B cell (primary cell): ENCODE results near the gene RAP2A. TPM values are rescaled to one million over a fixed set of nuclear protein-coding genes. Genes with fewer than 3 reads are reported as not detected.

Experiments
- ATAC-seq: fragments of 200-7000 bp; cut with Tn5 transposase; one replicate; pipeline ENCODE4 v1.10.0; 2021; ENCODE audit warnings: low read depth, mild to moderate bottlenecking, moderate number of reproducible peaks, moderate library complexity
- CTCF ChIA-PET: fragments of 350-600 bp; sonication (Branson Sonifier 250); formaldehyde crosslinking; loops from one replicate; lab custom pipeline; 2021; ENCODE audit warnings: antibody characterized with exemption, inconsistent platforms; lab: Charles Lee
- POLR2A ChIA-PET: fragments of 350-600 bp; sonication (Branson Sonifier 250); formaldehyde crosslinking; loops from one replicate; lab custom pipeline; 2021; ENCODE audit warnings: antibody characterized with exemption; lab: Charles Lee
- DNase-seq: peaks from one replicate; pipeline ENCODE4 v3.0.0; 2013
- H2AFZ ChIP-seq: 2 replicates; pipeline ENCODE4 v1.6.1; 2012; ENCODE audit warnings: mild to moderate bottlenecking, low read depth, low read length; ENCODE audit not compliant: insufficient read depth, poor library complexity, severe bottlenecking
- H3K27ac ChIP-seq, 2 donors: 1 replicate in 1 of 2; 2 replicates in 1 of 2; pipeline ENCODE4 v1.5.1; 2012 to 2013; ENCODE audit warnings: low read length in 2 of 2, mild to moderate bottlenecking in 2 of 2, moderate library complexity in 1 of 2
- H3K27me3 ChIP-seq, 4 experiments: fragments of 200-600 bp in 1 of 4; sonication (generic) in 1 of 4; replicated peaks in 1 of 4; 1 replicate in 2 of 4; 2 replicates in 2 of 4; pipeline versions ENCODE4 v1.6.1 to v1.7.0; 2013 to 2016; ENCODE audit warnings: low read length in 3 of 4, mild to moderate bottlenecking in 2 of 4, mixed read lengths in 1 of 4, moderate library complexity in 1 of 4; ENCODE audit not compliant: insufficient read depth in 4 of 4, control insufficient read depth in 3 of 4; ENCODE audit errors: control extremely low read depth in 1 of 4
- H3K36me3 ChIP-seq, 2 experiments: replicated peaks in 1 of 2; 1 replicate in 1 of 2; 2 replicates in 1 of 2; pipeline versions ENCODE4 v1.6.1 to v1.7.1; 2013; ENCODE audit warnings: low read length in 1 of 2; ENCODE audit not compliant: insufficient read depth in 2 of 2, control insufficient read depth in 1 of 2; ENCODE audit errors: control extremely low read depth in 1 of 2, extremely low read depth in 1 of 2
- H3K4me1 ChIP-seq, 2 donors: fragments of 200-600 bp in 1 of 2; sonication (generic) in 1 of 2; 1 replicate in 1 of 2; 2 replicates in 1 of 2; pipeline versions ENCODE4 v1.5.1 to v1.6.1; 2013 to 2017; ENCODE audit warnings: low read length in 2 of 2; ENCODE audit not compliant: control insufficient read depth in 2 of 2, insufficient read depth in 2 of 2
- H3K4me2 ChIP-seq: replicated peaks from 2 replicates; pipeline ENCODE3; 2012; ENCODE audit warnings: mild to moderate bottlenecking, low read depth, low read length; ENCODE audit not compliant: poor library complexity, severe bottlenecking
- H3K4me3 ChIP-seq, 5 experiments: fragments of 200-600 bp in 1 of 5; sonication (generic) in 1 of 5; 1 replicate in 3 of 5; 2 replicates in 2 of 5; pipeline versions ENCODE4 v1.5.1 to v1.7.0; 2011 to 2016; ENCODE audit warnings: low read length in 4 of 5, mild to moderate bottlenecking in 4 of 5, low read depth in 2 of 5, control low read depth in 1 of 5, moderate library complexity in 1 of 5; ENCODE audit not compliant: insufficient read depth in 1 of 5; ENCODE audit errors: control extremely low read depth in 1 of 5, extremely low read depth in 1 of 5
- H3K79me2 ChIP-seq: fragments of 200-600 bp; sonication (generic); one replicate; pipeline ENCODE4 v1.6.0; 2016; ENCODE audit warnings: low read length; ENCODE audit not compliant: control insufficient read depth, insufficient read depth
- H3K9ac ChIP-seq: fragments of 200-600 bp; sonication (generic); 2 replicates; pipeline ENCODE4 v1.6.1; 2017; ENCODE audit warnings: mild to moderate bottlenecking, low read length, moderate library complexity
- H3K9me3 ChIP-seq, 3 donors: one replicate each; pipeline versions ENCODE4 v1.6.1 to v1.7.1; 2013; ENCODE audit warnings: low read length in 2 of 3; ENCODE audit not compliant: control insufficient read depth in 2 of 3, insufficient read depth in 1 of 3; ENCODE audit errors: control extremely low read depth in 1 of 3
- H4K20me1 ChIP-seq: 2 replicates; pipeline ENCODE4 v1.6.0; 2012; ENCODE audit warnings: mild to moderate bottlenecking, low read length; ENCODE audit not compliant: insufficient read depth, control insufficient read depth, poor library complexity, severe bottlenecking
- H3K27ac Mint-ChIP-seq: one replicate; pipeline ENCODE4 v1.8.0; 2021; ENCODE audit warnings: mixed read lengths
- H3K27me3 Mint-ChIP-seq: one replicate; pipeline ENCODE4 v1.8.0; 2021; ENCODE audit warnings: mixed read lengths
- H3K4me1 Mint-ChIP-seq: one replicate; pipeline ENCODE4 v1.8.0; 2021; ENCODE audit warnings: mixed read lengths
- H3K4me3 Mint-ChIP-seq: one replicate; pipeline ENCODE4 v1.8.0; 2021; ENCODE audit warnings: mixed read lengths
- H3K9me3 Mint-ChIP-seq: one replicate; pipeline ENCODE4 v1.8.0; 2022; ENCODE audit warnings: mixed read lengths; ENCODE audit not compliant: insufficient read depth
- EZH2 ChIP-seq: IDR thresholded peaks from 2 replicates; pipeline ENCODE4 v1.6.1; 2012; ENCODE audit warnings: borderline replicate concordance, low read depth, mild to moderate bottlenecking, moderate library complexity, low read length; ENCODE audit not compliant: insufficient read depth, poor library complexity, severe bottlenecking
- WGBS: methylation state at CpG from one replicate; pipeline ENCODE4 v1.1.5; 2013; ENCODE audit warnings: missing lambda C conversion rate; ENCODE audit not compliant: insufficient coverage; 5-methylcytosine and 5-hydroxymethylcytosine counted together
- intact Hi-C: fragments of 100-400 bp; cut with micrococcal nuclease; formaldehyde crosslinking; loops from one replicate; pipeline ENCODE4 v1.10.0; 2022
- polyA plus RNA-seq: library from polyadenylated mRNA; depleted of rRNA; stranded (reverse); fragments of >200 nt; gene quantifications from 2 replicates; pipeline ENCODE4 v1.2.3, GENCODE V29; 2012
- total RNA-seq, 2 donors: library from RNA; stranded (reverse); fragments of 120-200 nt in 1 of 2; gene quantifications; 1 replicate in 1 of 2; 2 replicates in 1 of 2; pipeline versions ENCODE4 v1.2.3 to v1.2.4, GENCODE V29; 2013 to 2022
- TF ChIP-seq, protein P1 (sequence below): fragments of 200-600 bp; IDR thresholded peaks from one replicate; pipeline ENCODE4 v1.8.0; 2022; ENCODE audit warnings: antibody characterized with exemption, mild to moderate bottlenecking

The RAP2A gene
- total and polyA plus RNA-seq, 2 donors (not counting 1 experiment from before 2014, with no cell fraction given) = 2.1 to 24.1 TPM

DNA sequence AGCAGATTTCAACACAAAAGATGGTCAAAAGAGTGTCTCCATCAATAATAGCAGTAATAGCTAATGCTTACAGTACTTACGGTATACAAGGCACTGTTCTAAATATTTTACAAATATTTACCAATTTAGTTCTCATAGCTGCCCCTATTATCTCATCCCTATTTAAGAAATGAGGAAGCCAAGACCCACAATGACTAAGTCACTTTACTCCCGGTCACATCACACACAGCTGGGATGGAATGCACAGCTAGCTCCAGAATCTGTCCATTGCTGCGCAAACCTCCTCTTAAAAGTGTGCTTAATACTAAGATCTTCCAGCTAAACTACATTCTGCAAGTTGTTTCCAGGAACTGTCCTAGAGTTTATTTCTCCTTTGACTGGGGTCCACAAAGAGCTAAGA is 63.4 kb downstream of the RAP2A start:
- H3K79me2 ChIP-seq = no peaks in the 10 kb centered on the region
- peaks cover 0 to 3% (median 0%) of the 10 kb centered on the region in 4 experiments for H3K27me3 ChIP-seq
- no peaks in the 10 kb centered on the region for H3K36me3 ChIP-seq
- no peak overlapping the region for H3K27ac ChIP-seq
- ATAC-seq (no peak), DNase-seq (no peak)
- TF ChIP-seq EZH2 = no peak
- TF ChIP-seq, protein P1, sequence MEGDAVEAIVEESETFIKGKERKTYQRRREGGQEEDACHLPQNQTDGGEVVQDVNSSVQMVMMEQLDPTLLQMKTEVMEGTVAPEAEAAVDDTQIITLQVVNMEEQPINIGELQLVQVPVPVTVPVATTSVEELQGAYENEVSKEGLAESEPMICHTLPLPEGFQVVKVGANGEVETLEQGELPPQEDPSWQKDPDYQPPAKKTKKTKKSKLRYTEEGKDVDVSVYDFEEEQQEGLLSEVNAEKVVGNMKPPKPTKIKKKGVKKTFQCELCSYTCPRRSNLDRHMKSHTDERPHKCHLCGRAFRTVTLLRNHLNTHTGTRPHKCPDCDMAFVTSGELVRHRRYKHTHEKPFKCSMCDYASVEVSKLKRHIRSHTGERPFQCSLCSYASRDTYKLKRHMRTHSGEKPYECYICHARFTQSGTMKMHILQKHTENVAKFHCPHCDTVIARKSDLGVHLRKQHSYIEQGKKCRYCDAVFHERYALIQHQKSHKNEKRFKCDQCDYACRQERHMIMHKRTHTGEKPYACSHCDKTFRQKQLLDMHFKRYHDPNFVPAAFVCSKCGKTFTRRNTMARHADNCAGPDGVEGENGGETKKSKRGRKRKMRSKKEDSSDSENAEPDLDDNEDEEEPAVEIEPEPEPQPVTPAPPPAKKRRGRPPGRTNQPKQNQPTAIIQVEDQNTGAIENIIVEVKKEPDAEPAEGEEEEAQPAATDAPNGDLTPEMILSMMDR = no peak
- POLR2A ChIA-PET = no interaction called here
- H3K27me3 Mint-ChIP-seq = peaks cover 2% of the 10 kb centered on the region
- no peak overlapping the region for H3K4me3 Mint-ChIP-seq
- no peak overlapping the region for H3K9ac ChIP-seq
- H4K20me1 ChIP-seq = no peaks in the 10 kb centered on the region
- H2AFZ ChIP-seq = no peak overlapping the region
- no peaks in the 10 kb centered on the region for H3K4me1 Mint-ChIP-seq
- intact Hi-C loops = no loop called here
- no peaks in the 10 kb centered on the region for H3K9me3 ChIP-seq
- H3K27ac Mint-ChIP-seq = no peak overlapping the region
- H3K9me3 Mint-ChIP-seq = no peaks in the 10 kb centered on the region
- 69% methylated on average over 3 of the region's 3 CpGs for WGBS
- H3K4me3 ChIP-seq = no peak overlapping the region
- CTCF ChIA-PET = interaction anchor here (0.9 kb wide), 1 partner anchor 9 kb away, joined by 3 read pairs; no protein-coding TSS in a partner anchor
- no peaks in the 10 kb centered on the region for H3K4me1 ChIP-seq
- no peak overlapping the region for H3K4me2 ChIP-seq

DNA sequence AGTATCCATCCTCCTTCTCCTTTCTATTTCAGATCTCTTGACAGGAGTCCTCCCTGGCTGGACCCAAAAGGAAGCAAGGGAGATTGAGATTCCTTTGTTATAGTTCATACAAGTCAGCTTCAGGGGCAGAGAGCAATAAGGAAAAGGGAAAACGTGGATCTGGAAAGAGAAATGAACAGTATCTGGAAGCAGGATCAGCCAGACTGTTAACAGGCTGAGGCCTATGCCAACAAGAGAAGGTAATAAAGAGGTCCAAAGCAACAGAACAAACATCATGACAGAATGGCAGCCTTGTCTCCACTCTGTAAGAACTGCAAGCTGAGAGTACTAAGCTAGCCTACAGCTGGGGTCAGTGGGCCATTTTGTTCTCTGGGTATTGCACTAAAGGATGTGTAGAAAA is 64.5 kb downstream of the RAP2A start:
- no peaks in the 10 kb centered on the region for H3K4me1 Mint-ChIP-seq
- 75% methylated on average over 1 of the region's 1 CpG for WGBS
- intact Hi-C loops = no loop called here
- DNase-seq (no peak), ATAC-seq (no peak)
- H3K9me3 Mint-ChIP-seq = no peaks in the 10 kb centered on the region
- Histone ChIP-seq H3K79me2 (no peaks in the 10 kb centered on the region), H3K27ac (no peak overlapping the region), H2AFZ (no peak overlapping the region), H3K9me3 (no peaks in the 10 kb centered on the region), H3K9ac (no peak overlapping the region), H3K27me3 (peaks cover 0 to 3% (median 0%) of the 10 kb centered on the region in 4 experiments), H3K4me1 (no peaks in the 10 kb centered on the region), H4K20me1 (no peaks in the 10 kb centered on the region), H3K36me3 (no peaks in the 10 kb centered on the region), H3K4me2 (no peak overlapping the region), H3K4me3 (no peak overlapping the region)
- no peak overlapping the region for H3K27ac Mint-ChIP-seq
- peaks cover 8% of the 10 kb centered on the region for H3K27me3 Mint-ChIP-seq
- TF ChIP-seq, protein P1 = no peak
- no peak for TF ChIP-seq EZH2
- POLR2A ChIA-PET = no interaction called here
- H3K4me3 Mint-ChIP-seq = no peak overlapping the region
- CTCF ChIA-PET = no interaction called here
